Neural crest cell (in vitro differentiated cells): ENCODE data around the gene MTMR10. TPM values are rescaled to one million over a fixed set of nuclear protein-coding genes. Genes with fewer than 3 reads are reported as not detected.
A peak's percentile ranks its signal among the peaks of the same experiment; 100 is the strongest.

Experiments
- DNase-seq: peaks from one replicate; pipeline ENCODE4 v3.0.0; 2021; ENCODE audit warnings: low read depth, mixed read lengths, low spot score
- H3K27ac Mint-ChIP-seq: one replicate; pipeline ENCODE4 v1.8.0; 2021; ENCODE audit warnings: mild to moderate bottlenecking, mixed read lengths; ENCODE audit not compliant: unreplicated experiment
- H3K27me3 Mint-ChIP-seq: 2 replicates; pipeline ENCODE4 v1.8.0; 2021; ENCODE audit warnings: low read depth, mild to moderate bottlenecking, mixed read lengths
- H3K36me3 Mint-ChIP-seq: 2 replicates; pipeline ENCODE4 v1.8.0; 2021; ENCODE audit warnings: low read depth, mild to moderate bottlenecking, mixed read lengths
- H3K4me1 Mint-ChIP-seq: 2 replicates; pipeline ENCODE4 v1.8.0; 2021; ENCODE audit warnings: mixed read lengths
- H3K4me3 Mint-ChIP-seq: one replicate; pipeline ENCODE4 v1.8.0; 2021; ENCODE audit warnings: mild to moderate bottlenecking, mixed read lengths
- H3K9me3 Mint-ChIP-seq: 2 replicates; pipeline ENCODE4 v1.8.0; 2021; ENCODE audit warnings: mixed read lengths
- CTCF ChIP-seq: fragments of 200-600 bp; sonication (generic); conservative IDR thresholded peaks from 2 replicates; pipeline ENCODE4 v1.5.0; 2021; ENCODE audit warnings: antibody characterized with exemption, mild to moderate bottlenecking
- total RNA-seq: library from RNA; stranded (reverse); gene quantifications from 2 replicates; pipeline ENCODE4 v1.2.1, GENCODE V29; 2021

The MTMR10 gene
- total RNA-seq, 1 donor from 2014 or later, result 18.6 TPM

- no peak for TF ChIP-seq CTCF
- Mint-ChIP-seq H3K36me3 (peaks cover 4% of the 10 kb centered on the region), H3K27me3 (no peaks in the 10 kb centered on the region), H3K27ac (peak overlapping the region; percentile 93), H3K4me1 (peaks cover 28% of the 10 kb centered on the region), H3K4me3 (peak overlapping the region; percentile 49), H3K9me3 (no peaks in the 10 kb centered on the region)
- DNase-seq, result peak; percentile 42
Measured at GRCh38 chr15:30922480-30923311, 68.7 kb downstream of the MTMR10 start.

- Mint-ChIP-seq H3K27me3 (no peaks in the 10 kb centered on the region), H3K36me3 (peaks cover 6% of the 10 kb centered on the region), H3K4me1 (peaks cover 28% of the 10 kb centered on the region), H3K27ac (peak overlapping the region; percentile 93), H3K9me3 (no peaks in the 10 kb centered on the region), H3K4me3 (no peak overlapping the region)
- TF ChIP-seq CTCF, result no peak
- no peak for DNase-seq
Measured at GRCh38 chr15:30921781-30922479, 69.5 kb downstream of the MTMR10 start.

GRCh38 chr15:30921106-30921505 lies 70.3 kb downstream of the MTMR10 start:
- Mint-ChIP-seq H3K27ac (no peak overlapping the region), H3K9me3 (no peaks in the 10 kb centered on the region), H3K27me3 (no peaks in the 10 kb centered on the region), H3K4me3 (no peak overlapping the region), H3K36me3 (peaks cover 12% of the 10 kb centered on the region), H3K4me1 (peaks cover 28% of the 10 kb centered on the region)
- no peak for TF ChIP-seq CTCF
- no peak for DNase-seq

GRCh38 chr15:30919877-30920550 lies 71.4 kb downstream of the MTMR10 start:
- Mint-ChIP-seq H3K27me3 (no peaks in the 10 kb centered on the region), H3K4me3 (no peak overlapping the region), H3K36me3 (peaks cover 13% of the 10 kb centered on the region), H3K4me1 (peaks cover 28% of the 10 kb centered on the region), H3K9me3 (no peaks in the 10 kb centered on the region), H3K27ac (no peak overlapping the region)
- no peak for DNase-seq
- TF ChIP-seq CTCF, result no peak

- H3K4me3 Mint-ChIP-seq, result no peak overlapping the region
- DNase-seq, result no peak
- H3K4me1 Mint-ChIP-seq, result peaks cover 21% of the 10 kb centered on the region
- no peaks in the 10 kb centered on the region for H3K9me3 Mint-ChIP-seq
- H3K27me3 Mint-ChIP-seq, result no peaks in the 10 kb centered on the region
- H3K36me3 Mint-ChIP-seq, result peaks cover 17% of the 10 kb centered on the region
- no peak overlapping the region for H3K27ac Mint-ChIP-seq
- no peak for TF ChIP-seq CTCF
Measured at GRCh38 chr15:30918366-30918765, 73.1 kb downstream of the MTMR10 start.
